ENCODE data around the gene DRP2.
"Not testable (repeated sequence)": the region's sequence is repeated elsewhere in the genome, so short reads cannot be mapped to it uniquely, and the experiment has no call there.

The DRP2 gene, protein sequence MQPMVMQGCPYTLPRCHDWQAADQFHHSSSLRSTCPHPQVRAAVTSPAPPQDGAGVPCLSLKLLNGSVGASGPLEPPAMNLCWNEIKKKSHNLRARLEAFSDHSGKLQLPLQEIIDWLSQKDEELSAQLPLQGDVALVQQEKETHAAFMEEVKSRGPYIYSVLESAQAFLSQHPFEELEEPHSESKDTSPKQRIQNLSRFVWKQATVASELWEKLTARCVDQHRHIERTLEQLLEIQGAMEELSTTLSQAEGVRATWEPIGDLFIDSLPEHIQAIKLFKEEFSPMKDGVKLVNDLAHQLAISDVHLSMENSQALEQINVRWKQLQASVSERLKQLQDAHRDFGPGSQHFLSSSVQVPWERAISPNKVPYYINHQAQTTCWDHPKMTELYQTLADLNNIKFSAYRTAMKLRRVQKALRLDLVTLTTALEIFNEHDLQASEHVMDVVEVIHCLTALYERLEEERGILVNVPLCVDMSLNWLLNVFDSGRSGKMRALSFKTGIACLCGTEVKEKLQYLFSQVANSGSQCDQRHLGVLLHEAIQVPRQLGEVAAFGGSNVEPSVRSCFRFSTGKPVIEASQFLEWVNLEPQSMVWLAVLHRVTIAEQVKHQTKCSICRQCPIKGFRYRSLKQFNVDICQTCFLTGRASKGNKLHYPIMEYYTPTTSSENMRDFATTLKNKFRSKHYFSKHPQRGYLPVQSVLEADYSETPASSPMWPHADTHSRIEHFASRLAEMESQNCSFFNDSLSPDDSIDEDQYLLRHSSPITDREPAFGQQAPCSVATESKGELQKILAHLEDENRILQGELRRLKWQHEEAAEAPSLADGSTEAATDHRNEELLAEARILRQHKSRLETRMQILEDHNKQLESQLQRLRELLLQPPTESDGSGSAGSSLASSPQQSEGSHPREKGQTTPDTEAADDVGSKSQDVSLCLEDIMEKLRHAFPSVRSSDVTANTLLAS

DNA sequence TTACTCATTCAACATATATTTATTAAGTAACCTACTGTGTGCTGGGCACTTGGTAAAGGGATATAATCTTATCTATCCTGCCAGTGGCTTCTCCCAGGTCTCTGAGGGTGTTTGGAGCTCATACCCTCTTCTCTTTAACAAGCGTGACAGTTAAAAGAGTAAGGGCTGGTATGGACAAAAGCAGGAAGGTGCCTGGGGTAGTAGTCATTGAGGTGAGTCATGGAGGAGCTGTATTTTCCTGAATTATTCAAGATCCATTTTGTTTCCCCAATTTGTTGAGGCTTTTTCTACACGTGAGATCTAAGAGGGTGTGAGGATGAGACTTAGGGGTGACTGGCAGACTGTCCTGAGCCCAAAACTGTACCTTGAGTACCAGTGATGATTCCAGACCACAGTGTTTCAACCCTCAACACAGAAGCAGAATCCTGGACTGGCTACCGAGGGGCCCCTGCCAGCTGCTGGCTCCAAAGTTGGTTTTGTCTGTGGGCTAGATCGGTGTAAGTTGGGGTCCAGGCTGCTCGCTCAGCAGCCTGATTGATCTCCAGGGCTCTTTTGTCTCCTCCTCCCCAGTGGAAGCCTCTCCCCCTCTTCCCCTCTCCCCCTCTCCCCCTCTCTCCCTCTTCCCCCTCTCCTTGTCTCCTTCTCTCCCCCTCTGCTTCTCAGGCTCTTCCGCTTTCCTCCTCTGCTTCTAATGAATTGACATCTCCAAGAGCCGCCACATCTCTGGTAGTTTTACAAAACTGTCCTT, at the start of gene DRP2:
DRP2 (plus strand) TSS at position 671 of the 748 bp plus-strand sequence. CDS start 11,862 bp downstream, outside the sequence.
- Histone ChIP-seq H3K79me2 (ENCODE audit: insufficient read depth, low read length) (no peaks in the 10 kb centered on the region), H4K20me1 (ENCODE audit: insufficient read depth, low read length) (no peaks in the 10 kb centered on the region), H3K4me3 (ENCODE audit: low read depth, low read length, poor library complexity, severe bottlenecking) (peak within 1 kb of the TSS; percentile 45)

DNA sequence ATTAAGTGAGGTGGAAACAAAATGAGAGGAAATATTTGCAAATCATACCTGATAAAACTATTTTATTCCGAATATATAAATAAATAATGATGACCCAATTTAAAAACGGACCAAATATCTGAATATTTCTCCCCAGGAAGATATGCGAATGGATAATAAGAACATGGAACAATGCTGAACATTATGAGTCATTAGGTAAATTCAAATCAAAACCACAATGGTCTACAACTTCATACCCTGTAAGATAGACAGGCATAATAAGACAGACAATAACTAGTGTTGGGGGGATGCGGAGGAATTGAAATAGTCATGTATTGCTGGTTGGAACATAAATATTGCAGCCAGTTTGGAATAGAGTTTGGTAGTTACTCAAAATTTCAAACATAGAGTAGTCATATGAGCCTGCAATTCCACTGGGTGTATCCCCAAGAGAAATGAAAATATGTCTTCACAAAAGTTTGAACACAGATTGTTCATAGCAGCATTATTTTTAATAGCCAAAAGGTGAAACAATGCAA, 47.6 kb upstream of the DRP2 start:
- H3K27me3 ChIP-seq (ENCODE audit: insufficient read depth, low read length) = no peaks in the 10 kb centered on the region
- TF ChIP-seq EZH2 (IDR thresholded peaks at IDR 0.05; ENCODE audit: borderline replicate concordance, low read length) = no peak
- TF ChIP-seq, protein P1, sequence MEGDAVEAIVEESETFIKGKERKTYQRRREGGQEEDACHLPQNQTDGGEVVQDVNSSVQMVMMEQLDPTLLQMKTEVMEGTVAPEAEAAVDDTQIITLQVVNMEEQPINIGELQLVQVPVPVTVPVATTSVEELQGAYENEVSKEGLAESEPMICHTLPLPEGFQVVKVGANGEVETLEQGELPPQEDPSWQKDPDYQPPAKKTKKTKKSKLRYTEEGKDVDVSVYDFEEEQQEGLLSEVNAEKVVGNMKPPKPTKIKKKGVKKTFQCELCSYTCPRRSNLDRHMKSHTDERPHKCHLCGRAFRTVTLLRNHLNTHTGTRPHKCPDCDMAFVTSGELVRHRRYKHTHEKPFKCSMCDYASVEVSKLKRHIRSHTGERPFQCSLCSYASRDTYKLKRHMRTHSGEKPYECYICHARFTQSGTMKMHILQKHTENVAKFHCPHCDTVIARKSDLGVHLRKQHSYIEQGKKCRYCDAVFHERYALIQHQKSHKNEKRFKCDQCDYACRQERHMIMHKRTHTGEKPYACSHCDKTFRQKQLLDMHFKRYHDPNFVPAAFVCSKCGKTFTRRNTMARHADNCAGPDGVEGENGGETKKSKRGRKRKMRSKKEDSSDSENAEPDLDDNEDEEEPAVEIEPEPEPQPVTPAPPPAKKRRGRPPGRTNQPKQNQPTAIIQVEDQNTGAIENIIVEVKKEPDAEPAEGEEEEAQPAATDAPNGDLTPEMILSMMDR (IDR thresholded peaks at IDR 0.05; ENCODE audit: low read length) = no peak
- H3K9ac ChIP-seq (ENCODE audit: low read length) = no peak overlapping the region
- no peaks in the 10 kb centered on the region for H3K79me2 ChIP-seq (ENCODE audit: insufficient read depth, low read length)
- no peaks in the 10 kb centered on the region for H3K9me3 ChIP-seq (ENCODE audit: low read length)
- no peak overlapping the region for H3K27ac ChIP-seq (ENCODE audit: low read depth, low read length, poor library complexity, severe bottlenecking)
- H2AFZ ChIP-seq (ENCODE audit: low read length) = no peak overlapping the region
- H3F3A ChIP-seq (ENCODE audit: insufficient read depth, low read length) = no peaks in the 10 kb centered on the region
- no peak overlapping the region for H3K4me3 ChIP-seq (ENCODE audit: low read depth, low read length, poor library complexity, severe bottlenecking)
- no peaks in the 10 kb centered on the region for H3K9me2 ChIP-seq (ENCODE audit: low read depth, low read length)
- no peaks in the 10 kb centered on the region for H3K4me1 ChIP-seq (ENCODE audit: insufficient read depth, low read length, severe bottlenecking)
- no peak overlapping the region for H3K4me2 ChIP-seq (ENCODE audit: low read length)
- H3K36me3 ChIP-seq (ENCODE audit: insufficient read depth, low read length) = no peaks in the 10 kb centered on the region
- no peaks in the 10 kb centered on the region for H4K20me1 ChIP-seq (ENCODE audit: insufficient read depth, low read length)

More for the DNA sequence above, at the start of gene DRP2:
- Histone ChIP-seq H3K9ac (ENCODE audit: low read length) (peak within 1 kb of the TSS; percentile 70), H3K27ac (ENCODE audit: low read depth, low read length, poor library complexity, severe bottlenecking) (peak within 1 kb of the TSS; percentile 98), H2AFZ (ENCODE audit: low read length) (no peak within 1 kb of the TSS), H3K27me3 (ENCODE audit: insufficient read depth, low read length) (no peaks in the 10 kb centered on the region), H3K9me2 (ENCODE audit: low read depth, low read length) (no peaks in the 10 kb centered on the region), H3K9me3 (ENCODE audit: low read length) (no peaks in the 10 kb centered on the region), H3K4me2 (ENCODE audit: low read length) (peak within 1 kb of the TSS; percentile 62), H3F3A (ENCODE audit: insufficient read depth, low read length) (no peaks in the 10 kb centered on the region), H3K4me1 (ENCODE audit: insufficient read depth, low read length, severe bottlenecking) (peaks cover 83% of the 10 kb centered on the region), H3K36me3 (ENCODE audit: insufficient read depth, low read length) (no peaks in the 10 kb centered on the region)
- TF ChIP-seq EZH2 (IDR thresholded peaks at IDR 0.05; ENCODE audit: borderline replicate concordance, low read length) = no peak
- TF ChIP-seq, protein P1 (IDR thresholded peaks at IDR 0.05; ENCODE audit: low read length) = no peak

DNA sequence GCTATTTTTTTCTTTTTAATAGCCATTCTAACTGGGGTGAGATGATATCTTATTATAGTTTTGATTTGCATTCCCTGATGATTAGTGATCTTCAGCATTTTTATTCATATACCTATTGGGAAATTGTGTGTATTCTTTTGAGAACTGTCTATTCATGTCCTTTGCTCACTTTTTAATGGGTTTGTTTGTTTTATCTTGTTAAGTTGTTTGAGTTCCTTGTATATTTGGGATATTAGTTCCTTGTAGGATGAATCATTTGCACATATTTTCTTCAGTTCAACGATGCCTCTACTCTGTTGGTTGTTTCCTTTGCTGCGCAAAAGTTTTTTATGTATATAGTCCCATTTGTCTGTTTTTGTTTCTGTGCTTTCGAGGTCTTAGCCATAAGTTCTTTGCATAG, 43.1 kb upstream of the DRP2 start:
- Histone ChIP-seq H3K9me2 (ENCODE audit: low read depth, low read length) (no peaks in the 10 kb centered on the region), H3K9ac (ENCODE audit: low read length) (no peak overlapping the region), H3K4me3 (ENCODE audit: low read depth, low read length, poor library complexity, severe bottlenecking) (no peak overlapping the region), H3K9me3 (ENCODE audit: low read length) (no peaks in the 10 kb centered on the region), H3K79me2 (ENCODE audit: insufficient read depth, low read length) (no peaks in the 10 kb centered on the region), H3K27me3 (ENCODE audit: insufficient read depth, low read length) (no peaks in the 10 kb centered on the region), H4K20me1 (ENCODE audit: insufficient read depth, low read length) (no peaks in the 10 kb centered on the region), H2AFZ (ENCODE audit: low read length) (no peak overlapping the region), H3K27ac (ENCODE audit: low read depth, low read length, poor library complexity, severe bottlenecking) (no peak overlapping the region), H3K4me2 (ENCODE audit: low read length) (no peak overlapping the region), H3K4me1 (ENCODE audit: insufficient read depth, low read length, severe bottlenecking) (no peaks in the 10 kb centered on the region), H3K36me3 (ENCODE audit: insufficient read depth, low read length) (no peaks in the 10 kb centered on the region), H3F3A (ENCODE audit: insufficient read depth, low read length) (no peaks in the 10 kb centered on the region)
- TF ChIP-seq, protein P1 (IDR thresholded peaks at IDR 0.05; ENCODE audit: low read length) = no peak
- TF ChIP-seq EZH2 (IDR thresholded peaks at IDR 0.05; ENCODE audit: borderline replicate concordance, low read length) = no peak

DNA sequence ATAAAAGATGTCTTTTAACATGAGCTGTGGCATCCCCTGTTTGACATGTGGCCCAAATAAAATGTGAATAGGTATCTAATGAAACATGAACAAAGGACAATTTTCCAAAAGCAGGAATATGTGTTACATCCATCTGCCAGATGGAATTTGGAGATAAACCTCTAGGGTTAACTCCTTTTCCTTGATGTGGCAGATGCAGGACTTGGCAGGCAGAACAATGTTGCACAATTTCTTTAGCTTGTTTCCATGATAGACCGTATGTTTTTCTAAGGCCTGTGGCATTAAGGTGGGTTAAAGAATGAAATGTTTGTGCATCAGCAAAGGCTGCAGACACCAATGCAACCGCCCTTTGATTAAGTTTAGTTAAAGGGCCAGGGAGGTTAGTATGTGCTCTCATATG, 34.7 kb upstream of the DRP2 start:
- not testable (repeated sequence) for H3K27me3 ChIP-seq (ENCODE audit: insufficient read depth, low read length); H3K9ac ChIP-seq (ENCODE audit: low read length); H3K4me3 ChIP-seq (ENCODE audit: low read depth, low read length, poor library complexity, severe bottlenecking); H2AFZ ChIP-seq (ENCODE audit: low read length); H3K36me3 ChIP-seq (ENCODE audit: insufficient read depth, low read length); H3K4me1 ChIP-seq (ENCODE audit: insufficient read depth, low read length, severe bottlenecking); H4K20me1 ChIP-seq (ENCODE audit: insufficient read depth, low read length); H3K9me2 ChIP-seq (ENCODE audit: low read depth, low read length); H3K9me3 ChIP-seq (ENCODE audit: low read length); H3F3A ChIP-seq (ENCODE audit: insufficient read depth, low read length); H3K79me2 ChIP-seq (ENCODE audit: insufficient read depth, low read length); H3K27ac ChIP-seq (ENCODE audit: low read depth, low read length, poor library complexity, severe bottlenecking); H3K4me2 ChIP-seq (ENCODE audit: low read length)

All from OCI-LY1 (cell line).